ENCODE measurements around the gene PCDHGC5. TPM values are rescaled to one million over a fixed set of nuclear protein-coding genes. Genes with fewer than 3 reads are reported as not detected.

The PCDHGC5 gene
- total RNA-seq, 1 donor = 2.6 TPM

GRCh38 chr5:141490271-141490670 lies 1.4 kb downstream of the PCDHGC5 start:
- DNase-seq (ENCODE audit: low read depth) = no peak
- no peak for TF ChIP-seq CTCF (IDR thresholded peaks at IDR 0.05; ENCODE audit: insufficient read depth, low read depth, low read length)
- H3K4me3 ChIP-seq (ENCODE audit: low read depth, low read length) = no peak overlapping the region

DNA sequence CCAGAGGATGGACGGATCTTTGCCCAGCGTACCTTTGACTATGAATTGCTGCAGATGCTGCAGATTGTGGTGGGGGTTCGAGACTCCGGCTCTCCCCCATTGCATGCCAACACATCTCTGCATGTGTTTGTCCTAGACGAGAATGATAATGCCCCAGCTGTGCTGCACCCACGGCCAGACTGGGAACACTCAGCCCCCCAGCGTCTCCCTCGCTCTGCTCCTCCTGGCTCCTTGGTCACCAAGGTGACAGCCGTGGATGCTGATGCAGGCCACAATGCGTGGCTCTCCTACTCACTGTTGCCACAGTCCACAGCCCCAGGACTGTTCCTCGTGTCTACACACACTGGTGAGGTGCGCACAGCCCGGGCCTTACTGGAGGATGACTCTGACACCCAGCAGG lies 1.9 kb downstream of the PCDHGC5 start:
- no peak overlapping the region for H3K4me3 ChIP-seq (ENCODE audit: low read depth, low read length)
- no peak for DNase-seq (ENCODE audit: low read depth)
- TF ChIP-seq CTCF (IDR thresholded peaks at IDR 0.05; ENCODE audit: insufficient read depth, low read depth, low read length) = no peak

- no peak for TF ChIP-seq CTCF (IDR thresholded peaks at IDR 0.05; ENCODE audit: insufficient read depth, low read depth, low read length)
- no peak for DNase-seq (ENCODE audit: low read depth)
These were observed 2.7 kb downstream of the PCDHGC5 start for GRCh38 chr5:141491323-141492167.

GRCh38 chr5:141492168-141492885 lies 3.4 kb downstream of the PCDHGC5 start:
- TF ChIP-seq CTCF (IDR thresholded peaks at IDR 0.05; ENCODE audit: insufficient read depth, low read depth, low read length) = no peak
- no peak overlapping the region for H3K4me3 ChIP-seq (ENCODE audit: low read depth, low read length)
- DNase-seq (ENCODE audit: low read depth) = no peak

More at GRCh38 chr5:141491323-141492167, 2.7 kb downstream of the PCDHGC5 start:
- H3K4me3 ChIP-seq (ENCODE audit: low read depth, low read length) = no peak overlapping the region

DNA sequence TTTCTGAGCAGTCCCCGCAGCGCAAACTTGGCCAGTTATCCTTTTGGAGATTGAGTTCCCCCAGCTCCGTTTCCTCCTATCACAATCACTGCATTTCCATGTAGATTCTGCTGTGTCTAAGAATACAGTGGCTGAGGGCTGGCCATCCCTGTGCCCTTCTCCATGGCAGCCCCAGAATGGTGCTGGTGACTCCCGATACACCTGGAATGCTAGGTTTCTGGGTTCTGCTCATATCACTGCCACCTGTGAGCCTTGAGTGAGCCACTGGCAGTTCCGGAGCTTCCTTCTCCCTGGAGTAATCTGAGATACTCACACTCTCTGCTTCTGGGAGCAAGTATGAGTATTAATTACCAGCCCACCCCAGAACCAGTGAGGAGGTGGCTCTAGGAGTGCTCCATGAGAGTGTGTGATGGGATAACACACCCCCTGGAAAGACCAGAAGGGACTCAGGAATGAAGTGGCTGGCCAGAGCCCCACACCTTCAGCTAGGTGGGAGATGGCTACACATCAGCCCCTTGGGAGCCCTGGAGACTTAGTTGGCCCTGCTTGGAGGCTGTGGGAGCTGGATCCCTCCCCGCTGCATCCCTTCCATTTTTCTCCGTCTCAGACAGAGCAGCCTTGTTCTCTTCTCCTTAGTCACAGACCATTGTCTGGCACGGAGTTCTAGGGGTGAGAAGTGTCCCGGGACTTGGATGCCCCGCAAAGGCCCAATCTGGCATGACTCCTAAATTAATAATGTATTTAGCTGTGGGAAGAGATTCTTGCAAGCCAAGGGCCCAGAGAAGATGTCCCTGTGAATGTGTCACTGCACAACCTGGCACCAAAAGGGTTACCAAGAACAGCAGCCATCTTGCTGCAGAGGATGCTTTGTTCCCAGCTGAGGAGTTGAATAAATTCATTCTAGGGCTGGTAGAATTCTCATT lies 4.9 kb downstream of the PCDHGC5 start:
- TF ChIP-seq CTCF (IDR thresholded peaks at IDR 0.05; ENCODE audit: insufficient read depth, low read depth, low read length) = no peak
- no peak overlapping the region for H3K4me3 ChIP-seq (ENCODE audit: low read depth, low read length)
- no peak for DNase-seq (ENCODE audit: low read depth)

- no peak for TF ChIP-seq CTCF (IDR thresholded peaks at IDR 0.05; ENCODE audit: insufficient read depth, low read depth, low read length)
- DNase-seq (ENCODE audit: low read depth) = no peak
- no peak overlapping the region for H3K4me3 ChIP-seq (ENCODE audit: low read depth, low read length)
These were observed 6.0 kb downstream of the PCDHGC5 start for GRCh38 chr5:141494761-141495452.

Measured in fibroblast of villous mesenchyme (primary cell).